SK-N-MC (cell line): ENCODE data around the gene ITPRIPL1.
"Not testable (repeated sequence)": the region's sequence is repeated elsewhere in the genome, so short reads cannot be mapped to it uniquely, and the experiment has no call there.

Experiments used
- DNase-seq: peaks from one replicate; pipeline ENCODE4 v3.0.0-alpha.2; 2011; ENCODE audit warnings: low read depth, low spot score
- H3K27ac ChIP-seq: fragments of 200-600 bp; sonication (generic); 2 replicates; pipeline ENCODE4 v1.5.1; 2016; ENCODE audit warnings: mixed run types
- H3K36me3 ChIP-seq: fragments of 200-600 bp; sonication (generic); 2 replicates; pipeline ENCODE4 v1.6.1; 2017; ENCODE audit warnings: antibody characterized with exemption, low read length, mixed read lengths; ENCODE audit not compliant: insufficient read depth
- H3K4me3 ChIP-seq: fragments of 200-600 bp; sonication (generic); 2 replicates; pipeline ENCODE4 v1.5.1; 2016
- H3K9ac ChIP-seq: fragments of 200-600 bp; sonication (generic); 2 replicates; pipeline ENCODE4 v1.8.0; 2017; ENCODE audit warnings: mixed run types, mixed read lengths; ENCODE audit not compliant: insufficient read length
- H3K9me3 ChIP-seq: fragments of 200-600 bp; sonication (generic); 2 replicates; pipeline ENCODE4 v1.6.1; 2017; ENCODE audit warnings: low read depth, mild to moderate bottlenecking, antibody characterized with exemption, low read length, moderate library complexity, mixed read lengths
- EZH2 ChIP-seq: fragments of 200-600 bp; sonication (generic); IDR thresholded peaks from one replicate; pipeline ENCODE4 v1.6.1; 2017; ENCODE audit warnings: antibody characterized with exemption
- FOXP2 ChIP-seq: optimal IDR thresholded peaks from 2 replicates; pipeline ENCODE3; 2011; ENCODE audit warnings: mild to moderate bottlenecking, moderate library complexity; ENCODE audit not compliant: insufficient read depth; ENCODE audit errors: extremely low read length, control extremely low read depth
- POLR2AphosphoS5 ChIP-seq: IDR thresholded peaks from 2 replicates; pipeline ENCODE4 v1.6.1; 2012; ENCODE audit warnings: mild to moderate bottlenecking, low read depth, low read length, borderline replicate concordance

Gene ITPRIPL1

GRCh38 chr2:96325041-96325883 lies at the start of gene ITPRIPL1:
TSS of gene ITPRIPL1 (plus strand) at chr2:96325317. CDS start at chr2:96325840, 523 bp downstream.
- H3K27ac ChIP-seq: peak within 1 kb of the TSS; percentile 34; the same call in 1 of the 2 replicates
- no peak for DNase-seq
- TF ChIP-seq EZH2: no peak
- peak; percentile 67; the same call in 1 of the 2 replicates for TF ChIP-seq POLR2AphosphoS5
- TF ChIP-seq FOXP2: no peak
- peak within 1 kb of the TSS; percentile 95 for H3K4me3 ChIP-seq
- no peaks in the 10 kb centered on the region for H3K9me3 ChIP-seq
- H3K9ac ChIP-seq: peak within 1 kb of the TSS; percentile 93
- peaks cover 28% of the 10 kb centered on the region for H3K36me3 ChIP-seq

GRCh38 chr2:96276787-96277499 lies 48.2 kb upstream of the ITPRIPL1 start:
- Histone ChIP-seq H3K4me3 (no peak overlapping the region), H3K36me3 (peaks cover 80% of the 10 kb centered on the region), H3K27ac (no peak overlapping the region), H3K9me3 (no peaks in the 10 kb centered on the region), H3K9ac (no peak overlapping the region)
- no peak for DNase-seq
- TF ChIP-seq EZH2: no peak
- no peak for TF ChIP-seq POLR2AphosphoS5
- TF ChIP-seq FOXP2: no peak

- Histone ChIP-seq H3K36me3 (peaks cover 99% of the 10 kb centered on the region), H3K27ac (no peak overlapping the region), H3K4me3 (no peak overlapping the region), H3K9ac (no peak overlapping the region), H3K9me3 (no peaks in the 10 kb centered on the region)
- TF ChIP-seq EZH2 (no peak), FOXP2 (no peak), POLR2AphosphoS5 (no peak)
- no peak for DNase-seq
Observed at GRCh38 chr2:96287273-96287856, 37.8 kb upstream of the ITPRIPL1 start.

DNA sequence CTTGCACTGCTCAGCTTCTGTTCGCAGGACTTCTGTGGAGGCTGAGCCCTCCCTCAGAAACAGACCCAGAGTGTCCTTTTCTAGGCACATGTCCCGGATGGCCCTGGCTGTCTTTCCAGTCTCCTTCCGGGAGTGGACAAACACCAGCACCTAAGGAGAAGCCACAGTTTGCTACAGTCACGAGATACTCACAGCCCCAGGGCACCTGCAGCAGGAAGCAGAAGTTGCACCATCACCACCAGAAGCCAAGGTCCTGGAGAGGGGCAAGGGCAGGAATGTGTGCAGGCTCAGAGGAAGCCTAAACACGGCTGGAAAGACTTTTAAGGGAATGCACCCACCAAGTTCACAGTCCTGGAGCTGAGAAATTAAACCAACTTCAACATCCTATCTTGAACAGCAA lies 33.4 kb upstream of the ITPRIPL1 start:
- TF ChIP-seq FOXP2: no peak
- TF ChIP-seq EZH2: no peak
- no peak for TF ChIP-seq POLR2AphosphoS5
- Histone ChIP-seq H3K27ac (no peak overlapping the region), H3K36me3 (peaks cover 98% of the 10 kb centered on the region), H3K4me3 (no peak overlapping the region), H3K9ac (no peak overlapping the region), H3K9me3 (no peaks in the 10 kb centered on the region)
- DNase-seq: no peak

- H3K27ac ChIP-seq, H3K9ac ChIP-seq, H3K4me3 ChIP-seq, DNase-seq, H3K9me3 ChIP-seq: not testable (repeated sequence)
- H3K36me3 ChIP-seq: peaks cover 98% of the 10 kb centered on the region
Observed at GRCh38 chr2:96294271-96294670, 30.8 kb upstream of the ITPRIPL1 start.

DNA sequence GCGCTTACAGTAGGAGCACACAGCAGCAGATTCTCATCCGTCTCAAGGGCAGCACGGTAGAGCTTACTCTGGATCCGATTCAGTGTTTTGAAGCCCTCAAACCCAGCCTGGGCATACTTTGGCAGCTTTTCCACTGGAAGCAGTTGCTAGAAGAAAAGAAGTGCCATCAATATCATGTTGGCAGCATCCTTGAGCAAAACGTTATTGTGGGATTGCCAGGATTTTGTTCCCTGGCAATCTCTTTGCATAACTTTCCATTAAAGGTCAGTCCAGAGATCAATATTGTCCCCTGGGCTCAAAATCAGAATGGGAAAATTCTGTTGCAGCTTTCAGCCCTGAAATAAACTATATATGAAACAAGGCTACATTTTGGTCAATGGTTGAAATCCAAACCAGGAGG lies 28.2 kb upstream of the ITPRIPL1 start:
- no peak for DNase-seq
- Histone ChIP-seq H3K9ac (no peak overlapping the region), H3K36me3 (peaks cover 97% of the 10 kb centered on the region), H3K9me3 (no peaks in the 10 kb centered on the region), H3K27ac (no peak overlapping the region), H3K4me3 (no peak overlapping the region)
- no peak for TF ChIP-seq POLR2AphosphoS5
- TF ChIP-seq EZH2: no peak
- no peak for TF ChIP-seq FOXP2

DNA sequence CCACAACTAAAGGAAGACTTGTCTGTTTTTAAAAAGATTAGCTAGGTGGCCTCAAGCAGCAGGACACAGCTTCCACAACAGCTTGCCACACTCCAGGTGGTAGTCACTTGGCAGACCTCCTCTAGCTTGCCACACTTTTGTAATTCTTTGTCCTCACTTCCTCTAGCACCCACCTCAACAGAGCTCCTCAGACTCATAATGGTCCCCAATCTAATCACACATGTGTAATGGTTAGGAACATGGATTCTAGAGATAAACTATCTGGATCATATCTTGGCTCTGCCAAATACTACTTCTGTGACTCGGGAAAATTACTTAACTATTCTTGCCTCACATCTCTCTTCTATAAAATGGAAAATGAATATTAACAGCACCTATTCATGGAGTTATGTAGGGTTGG lies 23.3 kb upstream of the ITPRIPL1 start:
- H3K9me3 ChIP-seq: no peaks in the 10 kb centered on the region
- H3K9ac ChIP-seq: no peak overlapping the region
- H3K4me3 ChIP-seq: no peak overlapping the region
- H3K36me3 ChIP-seq: peaks cover 76% of the 10 kb centered on the region
- DNase-seq: no peak
- TF ChIP-seq POLR2AphosphoS5 (no peak), EZH2 (no peak), FOXP2 (no peak)
- H3K27ac ChIP-seq: no peak overlapping the region

GRCh38 chr2:96304606-96305005 lies 20.5 kb upstream of the ITPRIPL1 start:
- no peaks in the 10 kb centered on the region for H3K9me3 ChIP-seq
- H3K9ac ChIP-seq: peak overlapping the region; percentile 96
- DNase-seq: no peak
- peaks cover 49% of the 10 kb centered on the region for H3K36me3 ChIP-seq
- H3K4me3 ChIP-seq: peak overlapping the region; percentile 98
- H3K27ac ChIP-seq: no peak overlapping the region
- TF ChIP-seq FOXP2 (no peak), EZH2 (no peak), POLR2AphosphoS5 (no peak)
